ENCODE results near the gene SREBF1. TPM values are rescaled to one million over a fixed set of nuclear protein-coding genes. Genes with fewer than 3 reads are reported as not detected.

The SREBF1 gene
- total RNA-seq, 1 experiment from 2014 or later: 298 TPM

DNA sequence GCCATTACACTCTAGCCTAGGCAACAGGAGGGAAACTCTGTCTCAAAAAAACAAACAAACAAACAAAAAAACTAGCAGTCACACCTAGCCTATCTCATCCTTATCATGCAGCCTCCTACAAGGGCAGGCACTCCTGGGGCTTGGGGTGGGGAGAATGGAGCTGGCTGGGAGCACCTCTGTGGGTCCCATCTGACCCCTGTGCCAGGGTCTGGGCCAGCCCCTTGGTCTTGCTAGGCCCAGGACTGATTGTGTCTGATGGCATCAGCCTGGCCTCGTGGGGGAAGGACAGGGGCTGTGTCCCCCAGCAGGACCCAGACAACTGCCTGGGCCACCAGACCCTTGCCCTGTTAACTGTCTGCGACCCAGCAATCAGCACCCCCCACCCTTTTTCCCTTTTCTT lies 49.8 kb downstream of the SREBF1 start:
- H3K4me1 ChIP-seq (ENCODE audit: control insufficient read depth in 1 of 2, insufficient read depth in 2 of 2, low read length in 2 of 2): peaks cover 29 to 46% of the 10 kb centered on the region in 2 experiments
- H3K9me3 ChIP-seq (ENCODE audit: control insufficient read depth in 1 of 2, insufficient read depth in 1 of 2, low read depth in 1 of 2, low read length in 2 of 2): no peaks in the 10 kb centered on the region
- H3K27me3 ChIP-seq (ENCODE audit: insufficient read depth, low read length): no peaks in the 10 kb centered on the region
- intact Hi-C loops (cut with micrococcal nuclease): loop anchor here (10.0 kb wide), 1 partner anchor 102 kb away; the partner anchor contains the start of gene RAI1
- H4K20me1 ChIP-seq (ENCODE audit: insufficient read depth): no peaks in the 10 kb centered on the region
- H3K4me2 ChIP-seq (ENCODE audit: low read length): no peak overlapping the region
- H3K9me2 ChIP-seq (ENCODE audit: insufficient read depth): no peaks in the 10 kb centered on the region
- no peak for TF ChIP-seq YY1 (IDR thresholded peaks at IDR 0.05; ENCODE audit: extremely low read depth, insufficient replicate concordance, low read depth, low read length)
- TF ChIP-seq POLR2AphosphoS5 (IDR thresholded peaks at IDR 0.05; ENCODE audit: low read depth, low read length): no peak
- TF ChIP-seq SP1 (IDR thresholded peaks at IDR 0.05; ENCODE audit: low read depth): no peak
- TF ChIP-seq SIN3A (IDR thresholded peaks at IDR 0.05; ENCODE audit: low read depth): no peak
- no peak for TF ChIP-seq EGR1 (IDR thresholded peaks at IDR 0.05; ENCODE audit: low read depth)
- no peak for TF ChIP-seq JUND (IDR thresholded peaks at IDR 0.05)
- no peak for TF ChIP-seq CBX3 (IDR thresholded peaks at IDR 0.05; ENCODE audit: low read depth)
- no peak for TF ChIP-seq SRF (IDR thresholded peaks at IDR 0.05; ENCODE audit: low read depth)
- TF ChIP-seq MAX (IDR thresholded peaks at IDR 0.05): no peak
- no peak for TF ChIP-seq EZH2phosphoT487 (IDR thresholded peaks at IDR 0.05; ENCODE audit: borderline replicate concordance)
- no peak for TF ChIP-seq CEBPB (IDR thresholded peaks at IDR 0.05; ENCODE audit: low read depth)
- TF ChIP-seq, protein P1, sequence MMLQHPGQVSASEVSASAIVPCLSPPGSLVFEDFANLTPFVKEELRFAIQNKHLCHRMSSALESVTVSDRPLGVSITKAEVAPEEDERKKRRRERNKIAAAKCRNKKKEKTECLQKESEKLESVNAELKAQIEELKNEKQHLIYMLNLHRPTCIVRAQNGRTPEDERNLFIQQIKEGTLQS (IDR thresholded peaks at IDR 0.05): no peak
- H3K36me3 ChIP-seq (ENCODE audit: control insufficient read depth in 1 of 2, insufficient read depth in 2 of 2, low read length in 2 of 2): no peaks in the 10 kb centered on the region
- no TSS peak for BruUV-seq (replicated peaks)
- H3K27ac ChIP-seq (ENCODE audit: low read depth, low read length): no peak overlapping the region
- H3K4me3 ChIP-seq (replicated peaks in 1 of 2; ENCODE audit: low read depth in 1 of 2, low read length in 2 of 2): no peak overlapping the region
- ChIA-PET CTCF (no interaction called here), RAD21 (ENCODE audit: low non-redundant PET in 1 of 2, low total read pairs in 2 of 2, uncharacterized antibody in 2 of 2, unreplicated experiment in 2 of 2) (no interaction called here), POLR2A (no interaction called here)
- ATAC-seq (no peak), DNase-seq (ENCODE audit: low read depth, low spot score) (no peak)
- peaks cover 50% of the 10 kb centered on the region for H3K79me2 ChIP-seq (ENCODE audit: insufficient read depth, low read length)
- no peak overlapping the region for H2AFZ ChIP-seq (ENCODE audit: low read depth, low read length, poor library complexity, severe bottlenecking)
- H3K9ac ChIP-seq (ENCODE audit: low read length): no peak overlapping the region

DNA sequence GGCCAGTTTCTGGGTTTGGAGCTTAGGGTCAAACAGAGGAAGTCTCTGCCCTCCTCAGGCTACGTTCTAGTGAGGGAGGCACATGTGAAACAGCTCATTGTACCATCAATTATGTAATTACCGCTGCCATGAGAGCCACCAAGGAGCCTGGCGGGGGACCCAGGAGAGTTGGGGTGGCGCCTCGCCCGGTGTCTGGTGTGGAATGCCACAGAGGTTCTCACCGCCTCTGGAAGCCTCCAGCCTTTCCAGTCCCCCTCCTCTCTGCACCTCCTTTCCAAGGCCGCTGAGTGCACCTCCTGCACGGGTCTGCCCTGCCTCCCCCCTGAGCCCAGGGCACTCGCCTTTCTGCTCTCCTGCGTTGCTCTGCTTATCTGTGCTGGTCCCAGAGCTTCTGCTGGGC lies 51.4 kb downstream of the SREBF1 start:
- CTCF ChIA-PET: no interaction called here
- H3K4me2 ChIP-seq (ENCODE audit: low read length): peak overlapping the region; percentile 91
- H2AFZ ChIP-seq (ENCODE audit: low read depth, low read length, poor library complexity, severe bottlenecking): no peak overlapping the region
- H3K4me1 ChIP-seq (ENCODE audit: control insufficient read depth in 1 of 2, insufficient read depth in 2 of 2, low read length in 2 of 2): peaks cover 45 to 62% of the 10 kb centered on the region in 2 experiments
- no peaks in the 10 kb centered on the region for H3K36me3 ChIP-seq (ENCODE audit: control insufficient read depth in 1 of 2, insufficient read depth in 2 of 2, low read length in 2 of 2)
- no peak overlapping the region for H3K27ac ChIP-seq (ENCODE audit: low read depth, low read length)
- H3K9me2 ChIP-seq (ENCODE audit: insufficient read depth): no peaks in the 10 kb centered on the region
- no peaks in the 10 kb centered on the region for H3K9me3 ChIP-seq (ENCODE audit: control insufficient read depth in 1 of 2, insufficient read depth in 1 of 2, low read depth in 1 of 2, low read length in 2 of 2)
- POLR2A ChIA-PET: no interaction called here
- no TSS peak for BruUV-seq (replicated peaks)
- TF ChIP-seq POLR2AphosphoS5 (IDR thresholded peaks at IDR 0.05; ENCODE audit: low read depth, low read length) (no peak), EZH2 (IDR thresholded peaks at IDR 0.05) (no peak), CBX3 (IDR thresholded peaks at IDR 0.05; ENCODE audit: low read depth) (no peak), REST (IDR thresholded peaks at IDR 0.05; ENCODE audit: low read depth) (no peak)
- ATAC-seq (no peak), DNase-seq (ENCODE audit: low read depth, low spot score) (no peak)
- RAD21 ChIA-PET (ENCODE audit: low non-redundant PET in 1 of 2, low total read pairs in 2 of 2, uncharacterized antibody in 2 of 2, unreplicated experiment in 2 of 2): no interaction called here
- intact Hi-C loops (cut with micrococcal nuclease): loop anchor here (10.0 kb wide), 1 partner anchor 101 kb away; the partner anchor contains the start of gene RAI1
- H3K79me2 ChIP-seq (ENCODE audit: insufficient read depth, low read length): peaks cover 42% of the 10 kb centered on the region
- H4K20me1 ChIP-seq (ENCODE audit: insufficient read depth): no peaks in the 10 kb centered on the region; the same call in 1 of the 2 replicates
- H3K9ac ChIP-seq (ENCODE audit: low read length): 0 out of 2 replicates have a peak overlapping the region, but pooled peaks have one; percentile 26
- H3K4me3 ChIP-seq (replicated peaks in 1 of 2; ENCODE audit: low read depth in 1 of 2, low read length in 2 of 2): no peak overlapping the region
- H3K27me3 ChIP-seq (ENCODE audit: insufficient read depth, low read length): no peaks in the 10 kb centered on the region

Data from HCT116 (cell line).